Panc1 (cell line): ENCODE measurements around the gene CDH8. TPM values are rescaled to one million over a fixed set of nuclear protein-coding genes. Genes with fewer than 3 reads are reported as not detected.

Experiments
- ATAC-seq: fragments of 200-7000 bp; cut with Tn5 transposase; 2 replicates; pipeline ENCODE4 v1.9.1; 2020; ENCODE audit warnings: mild to moderate bottlenecking, moderate library complexity
- BruUV-seq: library from RNA; stranded (reverse); fragments of 400-500 nt; replicated peaks from 2 replicates; lab custom pipeline; 2021; lab: Mats Ljungman, UMichigan
- CTCF ChIA-PET: fragments of 300-600 bp; sonication (Branson Sonifier 250); formaldehyde crosslinking; loops from one replicate; lab custom pipeline; 2022; ENCODE audit warnings: antibody characterized with exemption; lab: Charles Lee
- POLR2A ChIA-PET: fragments of 300-600 bp; sonication (Branson Sonifier 250); formaldehyde crosslinking; loops from one replicate; lab custom pipeline; 2022; ENCODE audit warnings: antibody characterized with exemption; lab: Charles Lee
- DNase-seq: peaks from one replicate; pipeline ENCODE4 v3.0.0-alpha.2; 2010; ENCODE audit warnings: low read depth, low spot score
- H3K27ac ChIP-seq: 2 replicates; pipeline ENCODE4 v1.5.1; 2011; ENCODE audit warnings: mild to moderate bottlenecking, low read length, inconsistent platforms
- H3K27me3 ChIP-seq: fragments of 200-500 bp; sonication (Bioruptor generic); 2 replicates; pipeline ENCODE4 v1.6.0; 2014; ENCODE audit warnings: low read length, inconsistent platforms; ENCODE audit not compliant: control insufficient read depth, insufficient read depth
- H3K36me3 ChIP-seq: fragments of 200-500 bp; sonication (Bioruptor generic); 2 replicates; pipeline ENCODE4 v1.5.1; 2014; ENCODE audit warnings: inconsistent platforms, mild to moderate bottlenecking, low read length, moderate library complexity; ENCODE audit not compliant: control insufficient read depth, insufficient read depth
- H3K4me1 ChIP-seq: 2 replicates; pipeline ENCODE4 v1.5.1; 2011; ENCODE audit warnings: inconsistent platforms, mild to moderate bottlenecking, low read length, moderate library complexity; ENCODE audit not compliant: control insufficient read depth, insufficient read depth
- H3K4me3 ChIP-seq, 2 experiments: 2 replicates each; pipeline ENCODE4 v1.5.1; 2011 to 2012; ENCODE audit warnings: low read depth in 2 of 2, low read length in 2 of 2, mild to moderate bottlenecking in 2 of 2, inconsistent platforms in 1 of 2, moderate library complexity in 1 of 2
- H3K9me3 ChIP-seq: fragments of 200-500 bp; sonication (Bioruptor generic); 2 replicates; pipeline ENCODE4 v1.5.1; 2014; ENCODE audit warnings: low read depth, mild to moderate bottlenecking, inconsistent platforms, low read length, moderate library complexity; ENCODE audit not compliant: control insufficient read depth, insufficient read depth
- CTCF ChIP-seq: fragments of 450-650 bp; IDR thresholded peaks from 2 replicates; pipeline ENCODE4 v1.5.1; 2017; ENCODE audit warnings: mild to moderate bottlenecking
- POLR2AphosphoS5 ChIP-seq: IDR thresholded peaks from 2 replicates; pipeline ENCODE4 v1.6.1; 2012; ENCODE audit warnings: mild to moderate bottlenecking, low read depth, low read length, moderate library complexity
- REST ChIP-seq, 2 experiments: IDR thresholded peaks; 2 replicates each; pipeline ENCODE4 v1.6.1; 2011 to 2012; ENCODE audit warnings: low read depth in 2 of 2, control low read depth in 1 of 2, low read length in 1 of 2, mild to moderate bottlenecking in 1 of 2, moderate library complexity in 1 of 2; ENCODE audit not compliant: insufficient read depth in 1 of 2
- SIN3A ChIP-seq: IDR thresholded peaks from 2 replicates; pipeline ENCODE4 v1.6.1; 2012; ENCODE audit warnings: low read depth, mild to moderate bottlenecking, low read length, moderate library complexity, borderline replicate concordance; ENCODE audit not compliant: insufficient read depth
- TCF7L2 ChIP-seq: IDR thresholded peaks from 2 replicates; pipeline ENCODE4 v1.6.1; 2011; ENCODE audit warnings: mild to moderate bottlenecking, low read depth, low read length, inconsistent platforms
- in situ Hi-C: cut with HindIII; loops from 2 replicates; pipeline ENCODE4 v1.10.0; 2016; ENCODE audit warnings: low sequenced_read_pairs, low pct_unique_long_range_greater_than_20kb
- intact Hi-C: fragments of 100-400 bp; cut with micrococcal nuclease; formaldehyde crosslinking; loops from one replicate; pipeline ENCODE4 v1.10.0; 2022; ENCODE audit not compliant: unreplicated experiment
- total RNA-seq: library from RNA; stranded (reverse); gene quantifications from one replicate; pipeline ENCODE4 v1.2.1, GENCODE V29; 2021; ENCODE audit not compliant: unreplicated experiment

Gene CDH8
- total RNA-seq, 1 experiment from 2014 or later, result 0.21 TPM

- TF ChIP-seq CTCF (no peak), POLR2AphosphoS5 (no peak), SIN3A (no peak), REST (IDR thresholded peaks at IDR 0.05; ENCODE audit: insufficient read depth in 1 of 2, low read depth in 2 of 2, low read length in 1 of 2) (no peak), TCF7L2 (no peak)
- Histone ChIP-seq H3K9me3 (no peaks in the 10 kb centered on the region), H3K27me3 (no peaks in the 10 kb centered on the region), H3K4me1 (no peaks in the 10 kb centered on the region), H3K27ac (no peak overlapping the region), H3K4me3 (no peak overlapping the region), H3K36me3 (no peaks in the 10 kb centered on the region)
- intact Hi-C loops (no loop called here), in situ Hi-C loops (no loop called here)
- ATAC-seq, result no peak
- ChIA-PET POLR2A (no interaction called here), CTCF (no interaction called here)
- DNase-seq, result no peak
- BruUV-seq, result no TSS peak
These were observed 382.7 kb downstream of the CDH8 start for GRCh38 chr16:61653544-61653943.

- ChIA-PET POLR2A (no interaction called here), CTCF (no interaction called here)
- intact Hi-C loops (no loop called here), in situ Hi-C loops (no loop called here)
- ATAC-seq, result no peak
- no peak for TF ChIP-seq POLR2AphosphoS5
- no peak for TF ChIP-seq REST (IDR thresholded peaks at IDR 0.05; ENCODE audit: insufficient read depth in 1 of 2, low read depth in 2 of 2, low read length in 1 of 2)
- TF ChIP-seq SIN3A, result no peak
- TF ChIP-seq TCF7L2, result no peak
- no peak for TF ChIP-seq CTCF
- no peak overlapping the region for H3K27ac ChIP-seq
- H3K27me3 ChIP-seq, result no peaks in the 10 kb centered on the region
- no peaks in the 10 kb centered on the region for H3K4me1 ChIP-seq
- no peak overlapping the region for H3K4me3 ChIP-seq
- no peaks in the 10 kb centered on the region for H3K9me3 ChIP-seq
- no peak for DNase-seq
- BruUV-seq, result no TSS peak
- no peaks in the 10 kb centered on the region for H3K36me3 ChIP-seq
These were observed 390.7 kb downstream of the CDH8 start for GRCh38 chr16:61645561-61645960.
